NCI-H82 treated with DMSO at 0.1 percent for 48 hours (cell line): ENCODE measurements around the gene ANKRA2.

Experiments
- DNase-seq: peaks from one replicate; lab custom pipeline; 2025; ENCODE audit not compliant: unreplicated experiment; lab: John Stamatoyannopoulos, UW

ANKRA2 gene, protein sequence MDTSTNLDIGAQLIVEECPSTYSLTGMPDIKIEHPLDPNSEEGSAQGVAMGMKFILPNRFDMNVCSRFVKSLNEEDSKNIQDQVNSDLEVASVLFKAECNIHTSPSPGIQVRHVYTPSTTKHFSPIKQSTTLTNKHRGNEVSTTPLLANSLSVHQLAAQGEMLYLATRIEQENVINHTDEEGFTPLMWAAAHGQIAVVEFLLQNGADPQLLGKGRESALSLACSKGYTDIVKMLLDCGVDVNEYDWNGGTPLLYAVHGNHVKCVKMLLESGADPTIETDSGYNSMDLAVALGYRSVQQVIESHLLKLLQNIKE

GRCh38 chr5:73565139-73565968 lies at the start of gene ANKRA2, which contains the start of gene UTP15:
TSS of gene ANKRA2 (minus strand) at chr5:73565639. CDS start at chr5:73562881, 2,758 bp downstream.
TSS of gene UTP15 (plus strand) at chr5:73565743. CDS start at chr5:73567345, 1,602 bp downstream.
- peak; percentile 82 for DNase-seq

GRCh38 chr5:73615085-73615484 lies 49.6 kb upstream of the ANKRA2 start:
- DNase-seq, result no peak

DNA sequence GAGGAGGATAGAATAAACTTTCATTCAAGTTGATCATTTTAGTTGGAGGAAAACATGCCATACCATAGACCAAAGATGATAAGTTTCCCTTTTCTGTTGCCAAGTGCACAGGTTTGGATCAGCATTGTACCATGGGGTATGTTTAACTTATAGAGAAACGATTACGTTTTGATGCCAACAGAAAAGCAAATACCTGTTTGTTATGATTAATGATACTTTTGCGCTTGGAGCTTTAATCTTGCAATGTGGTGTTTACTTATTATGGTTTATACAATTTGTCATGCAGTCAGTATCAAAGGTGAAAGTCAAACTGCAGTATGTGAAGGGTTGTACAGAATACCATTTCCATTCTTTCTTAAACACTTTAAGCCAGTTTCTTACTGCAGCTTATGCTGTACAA lies 47.4 kb upstream of the ANKRA2 start:
- no peak for DNase-seq

DNA sequence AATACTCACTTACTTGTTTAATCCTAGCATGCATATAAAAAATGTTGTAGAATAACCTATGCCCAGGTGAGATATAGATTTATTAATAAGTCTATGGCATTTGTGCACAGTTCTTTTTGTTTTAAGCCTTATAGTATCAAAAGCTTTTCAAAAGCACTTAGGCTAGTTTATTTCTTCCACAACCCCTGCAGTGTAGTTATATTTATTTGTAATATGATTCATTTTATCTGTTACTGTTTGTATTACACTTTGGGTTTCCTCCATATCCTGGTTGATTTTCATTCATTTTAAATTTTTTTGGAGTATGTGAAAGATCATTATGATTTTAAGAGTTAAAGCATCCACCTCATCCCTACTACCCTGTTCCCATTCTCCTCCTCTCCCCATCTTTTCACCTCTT lies 41.8 kb upstream of the ANKRA2 start:
- DNase-seq, result no peak

- DNase-seq, result no peak
Observed at GRCh38 chr5:73606206-73606753, 40.8 kb upstream of the ANKRA2 start.

DNA sequence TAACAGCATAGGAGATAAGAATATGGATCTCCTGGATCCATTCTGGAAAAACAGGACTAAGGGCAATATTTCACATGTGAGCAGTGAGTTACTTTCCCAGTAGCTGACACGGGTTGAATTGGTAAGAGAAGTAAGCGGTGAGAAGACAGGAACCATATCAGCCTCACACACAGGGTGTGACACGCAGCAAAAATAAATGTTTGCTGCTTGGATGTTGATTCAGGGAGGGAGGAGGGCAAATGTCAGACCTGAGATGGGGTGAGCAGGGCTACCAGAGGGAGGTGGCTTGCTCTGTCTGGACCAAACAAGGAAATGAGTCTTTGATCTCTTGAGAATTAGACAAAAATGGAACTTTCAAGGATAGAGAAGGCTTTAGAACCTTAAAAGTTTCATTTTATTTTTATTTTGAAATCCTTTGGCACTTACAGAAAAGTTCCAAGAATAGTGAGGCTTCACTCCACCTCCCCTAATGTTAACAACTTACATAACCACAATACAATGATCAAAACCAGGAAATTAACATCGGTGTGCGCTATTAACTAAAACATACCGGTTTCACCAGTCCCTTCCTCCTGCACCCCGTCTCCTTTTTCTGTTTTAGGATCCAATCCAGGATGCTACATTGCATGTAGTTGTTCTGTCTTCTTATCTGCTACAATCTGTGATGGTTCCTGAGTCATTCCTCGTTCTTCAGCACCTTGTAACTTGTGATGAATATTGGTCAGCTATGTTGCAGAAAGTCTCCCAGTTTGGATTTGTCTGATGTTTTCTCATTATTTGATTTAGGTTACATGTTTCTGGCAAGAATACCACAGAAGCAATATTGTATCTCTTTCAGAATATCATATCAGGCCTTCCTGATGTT lies 40.0 kb upstream of the ANKRA2 start:
- DNase-seq, result no peak

DNA sequence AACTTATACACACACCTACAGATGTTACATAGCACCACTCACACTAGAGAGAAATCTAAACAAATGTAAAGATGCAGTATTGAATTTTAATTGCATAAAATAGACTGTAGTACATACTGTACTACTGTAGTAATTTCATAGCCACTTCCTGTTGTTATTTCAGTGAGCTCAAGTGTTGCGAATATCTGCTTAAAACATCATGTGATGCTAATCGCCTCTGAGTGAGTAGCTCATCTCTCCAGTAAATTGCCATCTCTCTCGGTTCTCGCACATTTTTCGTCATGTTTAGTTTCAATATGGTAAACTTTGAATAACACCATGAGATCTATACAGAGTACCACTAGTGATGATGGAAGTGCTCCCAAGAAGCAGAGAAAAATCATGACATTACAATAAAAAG lies 38.6 kb upstream of the ANKRA2 start:
- no peak for DNase-seq

- no peak for DNase-seq
Observed at GRCh38 chr5:73599380-73599779, 33.9 kb upstream of the ANKRA2 start.

GRCh38 chr5:73596705-73597328 lies 31.4 kb upstream of the ANKRA2 start:
- peak; percentile 21 for DNase-seq

- no peak for DNase-seq
Observed at GRCh38 chr5:73592551-73592950, 27.1 kb upstream of the ANKRA2 start.

- DNase-seq, result no peak
Observed at GRCh38 chr5:73591698-73592501, 26.5 kb upstream of the ANKRA2 start.

- peak; percentile 27 for DNase-seq
Observed at GRCh38 chr5:73591102-73591695, 25.8 kb upstream of the ANKRA2 start.

DNA sequence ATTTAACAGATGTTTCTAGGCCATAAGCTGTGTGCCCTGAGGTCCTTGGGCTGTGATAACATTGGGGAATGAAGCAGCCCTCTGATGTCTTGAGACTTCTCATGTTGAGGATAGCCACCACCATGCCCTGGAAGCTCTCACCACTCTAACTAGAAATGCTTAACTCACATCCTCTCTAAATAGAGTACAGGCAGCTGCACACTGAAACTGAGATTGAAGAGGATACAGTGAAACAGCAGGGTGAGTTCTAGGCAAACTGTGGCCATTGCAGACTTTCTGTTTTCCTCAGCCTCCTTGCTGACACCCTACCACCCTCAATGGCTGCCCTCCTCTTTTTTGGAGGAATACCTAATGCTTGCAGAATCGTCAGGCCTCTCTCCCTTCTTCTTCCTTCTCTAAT lies 22.5 kb upstream of the ANKRA2 start:
- DNase-seq, result no peak

GRCh38 chr5:73582285-73583145 lies 17.1 kb upstream of the ANKRA2 start:
- no peak for DNase-seq

GRCh38 chr5:73565969-73566547 lies 619 bp upstream of the ANKRA2 start:
- no peak for DNase-seq

- DNase-seq, result no peak
Observed at GRCh38 chr5:73564675-73565074, 764 bp downstream of the ANKRA2 start.

DNA sequence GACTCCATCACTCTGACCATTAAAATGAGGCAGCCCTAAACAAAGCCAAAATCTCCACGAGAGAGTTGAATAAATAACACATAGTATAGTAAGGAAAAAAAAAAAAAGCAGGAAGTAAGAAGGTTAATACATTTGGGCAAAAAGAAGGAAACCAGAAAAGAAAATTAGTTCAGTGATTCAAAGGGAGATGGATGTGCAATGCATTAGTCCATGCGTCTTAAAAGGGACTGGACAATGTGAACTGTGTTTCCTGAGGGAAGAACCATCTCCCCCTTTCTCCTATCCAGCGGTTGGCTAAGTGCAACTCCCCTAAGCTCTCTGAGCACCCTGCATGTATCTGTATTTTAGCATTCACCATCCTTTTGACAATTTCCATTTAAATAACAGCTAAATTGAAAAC lies 1.4 kb downstream of the ANKRA2 start:
- DNase-seq, result no peak

DNA sequence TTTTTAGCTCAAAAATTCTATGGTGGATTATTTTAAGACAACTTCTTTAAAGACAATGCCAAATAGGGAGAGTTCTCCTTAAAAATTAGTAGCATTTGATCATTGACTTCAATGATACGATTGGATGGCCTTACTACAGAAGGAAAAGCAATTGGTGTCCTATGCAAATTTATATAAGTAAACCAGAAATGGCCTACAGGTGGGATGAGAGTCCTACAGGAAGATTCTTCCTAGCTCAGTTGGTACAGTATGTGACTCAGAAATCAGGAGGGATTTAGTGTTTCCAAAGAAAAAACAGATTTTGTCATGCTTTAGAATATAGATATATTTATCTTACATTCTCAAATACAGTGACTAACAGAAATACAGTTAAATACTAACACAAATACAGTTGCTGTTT lies 6.5 kb downstream of the ANKRA2 start:
- no peak for DNase-seq
